ENCODE results near the gene GABRG3.

The GABRG3 gene

GRCh38 chr15:26970712-26971210 lies at the start of gene GABRG3:
Gene GABRG3, plus strand, starts transcription at chr15:26971181.
- DNase-seq (ENCODE audit: low read depth) = no peak
- H3K4me3 ChIP-seq (ENCODE audit: control insufficient read depth, low read depth, low read length) = no peak within 1 kb of the TSS
- TF ChIP-seq CTCF (conservative IDR thresholded peaks at IDR 0.05; ENCODE audit: control insufficient read depth, insufficient read depth, low read depth, low read length) = no peak

DNA sequence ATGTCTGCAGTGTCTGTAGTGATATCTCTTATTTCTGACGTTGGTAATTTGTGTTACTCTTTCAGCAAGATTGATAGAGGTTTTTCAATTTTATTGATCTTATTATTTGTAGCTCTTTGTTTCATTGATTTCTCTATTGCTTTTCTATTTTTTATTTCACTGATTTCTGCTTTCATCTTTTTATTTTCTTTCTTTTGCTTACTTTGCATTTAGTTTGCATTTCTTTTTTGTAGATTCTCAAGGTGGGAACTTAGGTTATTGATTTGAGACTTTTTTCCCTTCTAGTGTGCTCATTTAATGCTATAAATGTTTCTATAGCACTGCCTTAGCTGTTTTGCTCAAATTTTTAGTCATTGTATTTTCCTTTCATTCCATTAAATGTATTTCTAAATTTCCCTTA lies 49.5 kb upstream of the GABRG3 start:
- no peak for DNase-seq (ENCODE audit: low read depth)
- H3K4me3 ChIP-seq (ENCODE audit: control insufficient read depth, low read depth, low read length) = no peak overlapping the region
- TF ChIP-seq CTCF (conservative IDR thresholded peaks at IDR 0.05; ENCODE audit: control insufficient read depth, insufficient read depth, low read depth, low read length) = no peak

DNA sequence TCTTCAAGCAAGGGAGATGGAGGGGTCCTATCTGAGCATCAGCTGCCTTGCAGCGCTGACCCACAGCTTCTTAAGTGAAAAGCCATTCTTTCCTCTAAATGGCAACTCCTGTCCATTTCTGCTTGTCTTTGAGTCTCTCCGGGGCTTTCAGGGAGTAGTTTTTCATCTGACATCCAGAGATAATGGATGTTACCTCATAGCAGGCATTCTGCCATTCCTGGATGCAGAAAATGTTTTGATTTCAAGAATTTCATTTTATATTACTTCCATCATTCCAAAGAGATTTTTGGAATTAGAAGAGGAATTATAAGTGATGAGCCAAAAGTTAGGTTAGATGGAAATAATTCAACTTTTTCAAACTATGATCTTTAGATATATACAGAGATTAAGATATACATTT lies 44.9 kb upstream of the GABRG3 start:
- H3K4me3 ChIP-seq (ENCODE audit: control insufficient read depth, low read depth, low read length) = no peak overlapping the region
- no peak for TF ChIP-seq CTCF (conservative IDR thresholded peaks at IDR 0.05; ENCODE audit: control insufficient read depth, insufficient read depth, low read depth, low read length)
- no peak for DNase-seq (ENCODE audit: low read depth)

- TF ChIP-seq CTCF (conservative IDR thresholded peaks at IDR 0.05; ENCODE audit: control insufficient read depth, insufficient read depth, low read depth, low read length) = no peak
- no peak overlapping the region for H3K4me3 ChIP-seq (ENCODE audit: control insufficient read depth, low read depth, low read length)
- DNase-seq (ENCODE audit: low read depth) = no peak
Measured at GRCh38 chr15:26928051-26928450, 42.9 kb upstream of the GABRG3 start.

DNA sequence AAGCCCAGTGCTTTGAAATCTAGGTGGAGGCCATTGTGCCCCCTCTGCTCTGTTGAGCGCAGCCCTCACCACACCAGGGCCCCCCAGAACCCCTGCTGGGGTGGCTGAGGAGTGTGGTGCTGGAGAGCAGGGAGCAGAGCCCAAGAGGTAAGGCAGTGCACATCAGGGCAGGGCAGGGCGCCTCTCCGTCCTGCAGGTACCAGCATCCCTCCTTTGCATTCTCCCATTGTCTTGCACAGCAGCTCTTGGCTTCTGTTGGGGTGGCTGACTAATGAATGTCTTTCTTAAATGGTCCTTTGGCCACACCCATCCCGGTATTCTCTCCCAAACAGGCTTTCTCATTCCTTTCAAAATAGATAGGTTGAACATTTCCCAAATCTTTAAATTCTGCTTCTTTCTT lies 41.4 kb upstream of the GABRG3 start:
- H3K4me3 ChIP-seq (ENCODE audit: control insufficient read depth, low read depth, low read length) = no peak overlapping the region
- TF ChIP-seq CTCF (conservative IDR thresholded peaks at IDR 0.05; ENCODE audit: control insufficient read depth, insufficient read depth, low read depth, low read length) = no peak
- no peak for DNase-seq (ENCODE audit: low read depth)

DNA sequence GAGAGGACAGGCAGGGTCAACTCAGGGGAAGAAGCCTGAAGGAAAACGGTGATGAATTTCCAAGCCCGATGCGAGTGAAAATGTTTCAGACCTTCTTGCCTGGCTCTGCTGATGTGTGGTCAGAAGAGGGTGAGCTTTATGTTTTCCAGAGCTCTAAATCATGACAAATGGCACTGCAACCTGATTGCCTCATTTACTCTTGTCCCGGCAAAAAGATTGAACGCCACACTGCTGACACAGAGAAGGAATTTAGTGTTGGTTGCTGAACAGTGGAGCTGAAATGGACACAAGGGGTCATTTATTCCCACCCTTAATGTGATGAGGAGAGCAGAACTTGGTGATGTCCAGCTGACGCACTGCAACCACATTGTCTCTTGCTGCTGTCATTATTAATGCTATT lies 36.1 kb upstream of the GABRG3 start:
- no peak for DNase-seq (ENCODE audit: low read depth)
- no peak for TF ChIP-seq CTCF (conservative IDR thresholded peaks at IDR 0.05; ENCODE audit: control insufficient read depth, insufficient read depth, low read depth, low read length)
- no peak overlapping the region for H3K4me3 ChIP-seq (ENCODE audit: control insufficient read depth, low read depth, low read length)

- H3K4me3 ChIP-seq (ENCODE audit: control insufficient read depth, low read depth, low read length) = no peak overlapping the region
- TF ChIP-seq CTCF (conservative IDR thresholded peaks at IDR 0.05; ENCODE audit: control insufficient read depth, insufficient read depth, low read depth, low read length) = no peak
- no peak for DNase-seq (ENCODE audit: low read depth)
Measured at GRCh38 chr15:26935322-26935721, 35.7 kb upstream of the GABRG3 start.
